ENCODE measurements around the gene EPHA6. TPM values are rescaled to one million over a fixed set of nuclear protein-coding genes. Genes with fewer than 3 reads are reported as not detected.

The EPHA6 gene
- total and polyA plus RNA-seq, 10 of the 15 experiments (the other 5 are each of a cell fraction or from before 2014, with no cell fraction given): not detected

GRCh38 chr3:97232393-97233034, 418.1 kb downstream of the EPHA6 start (continued):
- TF ChIP-seq, protein P1, sequence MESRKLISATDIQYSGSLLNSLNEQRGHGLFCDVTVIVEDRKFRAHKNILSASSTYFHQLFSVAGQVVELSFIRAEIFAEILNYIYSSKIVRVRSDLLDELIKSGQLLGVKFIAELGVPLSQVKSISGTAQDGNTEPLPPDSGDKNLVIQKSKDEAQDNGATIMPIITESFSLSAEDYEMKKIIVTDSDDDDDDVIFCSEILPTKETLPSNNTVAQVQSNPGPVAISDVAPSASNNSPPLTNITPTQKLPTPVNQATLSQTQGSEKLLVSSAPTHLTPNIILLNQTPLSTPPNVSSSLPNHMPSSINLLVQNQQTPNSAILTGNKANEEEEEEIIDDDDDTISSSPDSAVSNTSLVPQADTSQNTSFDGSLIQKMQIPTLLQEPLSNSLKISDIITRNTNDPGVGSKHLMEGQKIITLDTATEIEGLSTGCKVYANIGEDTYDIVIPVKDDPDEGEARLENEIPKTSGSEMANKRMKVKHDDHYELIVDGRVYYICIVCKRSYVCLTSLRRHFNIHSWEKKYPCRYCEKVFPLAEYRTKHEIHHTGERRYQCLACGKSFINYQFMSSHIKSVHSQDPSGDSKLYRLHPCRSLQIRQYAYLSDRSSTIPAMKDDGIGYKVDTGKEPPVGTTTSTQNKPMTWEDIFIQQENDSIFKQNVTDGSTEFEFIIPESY (IDR thresholded peaks at IDR 0.05): no peak
- TF ChIP-seq EP300 (IDR thresholded peaks at IDR 0.05; ENCODE audit: borderline replicate concordance in 1 of 2, control insufficient read depth in 1 of 2, low read depth in 2 of 2, low read length in 2 of 2) (no peak), RB1 (IDR thresholded peaks at IDR 0.05; ENCODE audit: borderline replicate concordance) (no peak)

DNA sequence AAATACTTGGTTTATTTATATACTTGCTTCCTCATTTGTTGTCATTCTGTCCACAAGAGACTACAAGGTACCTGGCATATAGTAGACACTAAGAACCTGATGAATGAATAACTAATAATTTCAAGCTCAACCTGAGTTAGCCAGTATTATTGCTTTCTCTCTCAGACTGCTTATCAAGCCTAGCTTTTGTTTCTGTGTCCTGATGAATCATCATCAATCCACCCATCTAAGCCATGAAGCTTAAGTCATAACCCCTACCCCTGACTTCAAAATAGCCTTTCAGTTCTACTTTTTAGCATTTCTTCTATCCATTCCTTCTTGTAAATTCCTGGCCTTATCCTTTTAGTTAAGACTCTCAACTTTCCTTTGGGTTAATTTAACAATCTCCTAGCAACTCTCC, 420.8 kb downstream of the EPHA6 start:
- no peaks in the 10 kb centered on the region for H3K36me3 ChIP-seq (ENCODE audit: control insufficient read depth in 2 of 2, insufficient read depth in 2 of 2, low read length in 1 of 2)
- CTCF ChIA-PET: interaction anchor here (0.7 kb wide), 1 partner anchor 213 kb away, joined by 3 read pairs; no protein-coding TSS in a partner anchor
- BruUV-seq (replicated peaks): no TSS peak
- RAD21 ChIA-PET (ENCODE audit: unreplicated experiment): no interaction called here
- no peak overlapping the region for H3K27ac ChIP-seq (ENCODE audit: control insufficient read depth, insufficient read depth)
- POLR2A ChIA-PET: no interaction called here
- intact Hi-C loops (cut with micrococcal nuclease; ENCODE audit: unreplicated experiment): no loop called here
- TF ChIP-seq GABPA (IDR thresholded peaks at IDR 0.05; ENCODE audit: low read depth): no peak
- SMC1A ChIA-PET (ENCODE audit: uncharacterized antibody, unreplicated experiment): no interaction called here
- no peak overlapping the region for H3K4me2 ChIP-seq (ENCODE audit: control insufficient read depth, insufficient read depth)
- H3K9me3 ChIP-seq (replicated peaks; ENCODE audit: control insufficient read depth, insufficient read depth, low read length): no peaks in the 10 kb centered on the region
- FAIRE-seq: no peak
- no peaks in the 10 kb centered on the region for H3K27me3 ChIP-seq (replicated peaks in 1 of 2; ENCODE audit: control insufficient read depth in 2 of 2, insufficient read depth in 2 of 2, low read length in 1 of 2)
- DNase-seq (ENCODE audit: low read depth, low spot score): no peak
- ATAC-seq: no peak
- H3K4me3 ChIP-seq: no peak overlapping the region
- no peaks in the 10 kb centered on the region for H4K20me1 ChIP-seq (ENCODE audit: control insufficient read depth, insufficient read depth)
- in situ Hi-C loops (cut with MboI): no loop called here
- no peaks in the 10 kb centered on the region for H3K79me2 ChIP-seq (ENCODE audit: control insufficient read depth, insufficient read depth, low read length)
- H2AFZ ChIP-seq (ENCODE audit: control insufficient read depth, low read depth, low read length): no peak overlapping the region
- no peaks in the 10 kb centered on the region for H3K4me1 ChIP-seq (ENCODE audit: control insufficient read depth, insufficient read depth, low read length)
- no peak overlapping the region for H3K9ac ChIP-seq (ENCODE audit: control insufficient read depth, insufficient read depth, low read length)

Data from GM12878 (cell line).